Mesenchymal stem cell (in vitro differentiated cells and primary cell): Measurements from ENCODE around the gene SCARF2.

Experiments
- DNase-seq: peaks from one replicate; pipeline ENCODE4 v3.0.0-alpha.2; 2013
- H2AFZ ChIP-seq: one replicate; pipeline ENCODE4 v1.6.1; 2013; ENCODE audit warnings: low read depth, mild to moderate bottlenecking, control low read depth, inconsistent platforms, low read length, moderate library complexity
- H2AK5ac ChIP-seq: 2 replicates; pipeline ENCODE4 v1.6.1; 2013; ENCODE audit warnings: low read length, moderate library complexity, mild to moderate bottlenecking, inconsistent platforms; ENCODE audit not compliant: severe bottlenecking
- H2BK120ac ChIP-seq: one replicate; pipeline ENCODE4 v1.6.1; 2013; ENCODE audit warnings: low read depth, mild to moderate bottlenecking, inconsistent platforms, low read length, moderate library complexity
- H2BK12ac ChIP-seq, 2 experiments: one replicate each; pipeline ENCODE4 v1.6.1; 2013; ENCODE audit warnings: inconsistent platforms in 2 of 2, low read length in 2 of 2, mild to moderate bottlenecking in 2 of 2, moderate library complexity in 2 of 2, control low read depth in 1 of 2
- H2BK15ac ChIP-seq: one replicate; pipeline ENCODE4 v1.6.1; 2013; ENCODE audit warnings: mild to moderate bottlenecking, low read depth, inconsistent platforms; ENCODE audit not compliant: poor library complexity, severe bottlenecking
- H2BK5ac ChIP-seq: 2 replicates; pipeline ENCODE4 v1.6.1; 2013; ENCODE audit warnings: low read depth, mild to moderate bottlenecking, low read length, control low read depth, inconsistent platforms; ENCODE audit not compliant: poor library complexity, severe bottlenecking
- H3K14ac ChIP-seq, 2 experiments: one replicate each; pipeline ENCODE4 v1.6.1; 2013; ENCODE audit warnings: inconsistent platforms in 2 of 2, low read length in 2 of 2, control low read depth in 1 of 2, mild to moderate bottlenecking in 1 of 2, moderate library complexity in 1 of 2
- H3K18ac ChIP-seq, 2 experiments: one replicate each; pipeline ENCODE4 v1.6.1; 2013; ENCODE audit warnings: inconsistent platforms in 2 of 2, low read length in 2 of 2, control low read depth in 1 of 2, low read depth in 1 of 2, mild to moderate bottlenecking in 1 of 2
- H3K23ac ChIP-seq, 2 experiments: one replicate each; pipeline ENCODE4 v1.6.1; 2013; ENCODE audit warnings: inconsistent platforms in 2 of 2, low read length in 2 of 2, mild to moderate bottlenecking in 2 of 2, moderate library complexity in 2 of 2, control low read depth in 1 of 2
- H3K27ac ChIP-seq: 2 replicates; pipeline ENCODE4 v1.5.1; 2013; ENCODE audit warnings: mild to moderate bottlenecking, moderate library complexity, low read length, control low read depth, inconsistent platforms; ENCODE audit not compliant: poor library complexity, severe bottlenecking
- H3K27me3 ChIP-seq, 2 experiments: 2 replicates each; pipeline versions ENCODE4 v1.6.1 to v1.7.0; 2013; ENCODE audit warnings: low read length in 2 of 2, mild to moderate bottlenecking in 2 of 2, moderate library complexity in 2 of 2, control low read depth in 1 of 2, inconsistent platforms in 1 of 2; ENCODE audit not compliant: control insufficient read depth in 1 of 2, insufficient read depth in 1 of 2
- H3K36me3 ChIP-seq, 2 experiments: 2 replicates each; pipeline versions ENCODE4 v1.6.1 to v1.7.0; 2013; ENCODE audit warnings: low read length in 2 of 2, control low read depth in 1 of 2, inconsistent platforms in 1 of 2, low read depth in 1 of 2, mild to moderate bottlenecking in 1 of 2; ENCODE audit not compliant: insufficient read depth in 2 of 2, control insufficient read depth in 1 of 2
- H3K4ac ChIP-seq, 2 experiments: one replicate each; pipeline ENCODE4 v1.6.1; 2013; ENCODE audit warnings: inconsistent platforms in 2 of 2, low read length in 2 of 2, mild to moderate bottlenecking in 2 of 2, moderate library complexity in 2 of 2, control low read depth in 1 of 2, low read depth in 1 of 2
- H3K4me1 ChIP-seq: 2 replicates; pipeline ENCODE4 v1.6.1; 2013; ENCODE audit warnings: low read depth, low read length, control low read depth; ENCODE audit not compliant: control insufficient read depth, insufficient read depth
- H3K4me2 ChIP-seq: 2 replicates; pipeline ENCODE4 v1.6.1; 2013; ENCODE audit warnings: low read length, mild to moderate bottlenecking, inconsistent platforms; ENCODE audit not compliant: poor library complexity, severe bottlenecking
- H3K4me3 ChIP-seq, 2 experiments: 2 replicates each; pipeline versions ENCODE4 v1.5.1 to v1.7.0; 2013; ENCODE audit warnings: low read length in 2 of 2, mild to moderate bottlenecking in 2 of 2, control low read depth in 1 of 2, low read depth in 1 of 2; ENCODE audit not compliant: insufficient read depth in 1 of 2
- H3K79me1 ChIP-seq: replicated peaks from 2 replicates; pipeline ENCODE4 v1.6.1; 2013; ENCODE audit warnings: mild to moderate bottlenecking, control low read depth, low read length, inconsistent platforms; ENCODE audit not compliant: poor library complexity, severe bottlenecking
- H3K9ac ChIP-seq: 2 replicates; pipeline ENCODE4 v1.7.0; 2013; ENCODE audit warnings: mild to moderate bottlenecking, low read length, moderate library complexity
- H3K9me3 ChIP-seq: 2 replicates; pipeline ENCODE4 v1.7.0; 2013; ENCODE audit warnings: mild to moderate bottlenecking, low read length; ENCODE audit not compliant: control insufficient read depth
- H4K8ac ChIP-seq: one replicate; pipeline ENCODE4 v1.6.1; 2013; ENCODE audit warnings: inconsistent platforms, mild to moderate bottlenecking, low read length, moderate library complexity
- H4K91ac ChIP-seq: one replicate; pipeline ENCODE4 v1.6.1; 2013; ENCODE audit warnings: mild to moderate bottlenecking, low read length, inconsistent platforms
- whole genome bisulfite sequencing: methylation state at CpG from one replicate; pipeline ENCODE4 v1.1.7; 2013; ENCODE audit warnings: mixed read lengths; 5-methylcytosine and 5-hydroxymethylcytosine counted together

Gene SCARF2

GRCh38 chr22:20440637-20441591 is 3.3 kb upstream of the SCARF2 start:
- peak overlapping the region; percentile 28 for H4K91ac ChIP-seq
- H3K4me1 ChIP-seq, result peaks cover 33% of the 10 kb centered on the region
- H3K9ac ChIP-seq, result peak overlapping the region; percentile 29
- no peak overlapping the region for H3K27ac ChIP-seq
- H2BK15ac ChIP-seq, result no peak overlapping the region
- H3K9me3 ChIP-seq, result no peaks in the 10 kb centered on the region
- no peak overlapping the region for H4K8ac ChIP-seq
- no peak overlapping the region for H3K14ac ChIP-seq
- H3K18ac ChIP-seq, result no peak overlapping the region
- WGBS, result 74% methylated on average over 13 of the region's 13 CpGs
- no peak overlapping the region for H2AK5ac ChIP-seq
- no peak overlapping the region for H2AFZ ChIP-seq
- no peak overlapping the region for H3K4ac ChIP-seq
- no peak overlapping the region for H3K4me3 ChIP-seq
- peaks cover 39% of the 10 kb centered on the region in 2 experiments for H3K36me3 ChIP-seq
- no peak for DNase-seq
- no peak overlapping the region for H3K23ac ChIP-seq
- no peak overlapping the region for H2BK120ac ChIP-seq
- no peaks in the 10 kb centered on the region for H3K27me3 ChIP-seq
- H3K79me1 ChIP-seq, result peaks cover 11% of the 10 kb centered on the region
- H3K4me2 ChIP-seq, result no peak overlapping the region
- no peak overlapping the region for H2BK12ac ChIP-seq
- H2BK5ac ChIP-seq, result no peak overlapping the region

DNA sequence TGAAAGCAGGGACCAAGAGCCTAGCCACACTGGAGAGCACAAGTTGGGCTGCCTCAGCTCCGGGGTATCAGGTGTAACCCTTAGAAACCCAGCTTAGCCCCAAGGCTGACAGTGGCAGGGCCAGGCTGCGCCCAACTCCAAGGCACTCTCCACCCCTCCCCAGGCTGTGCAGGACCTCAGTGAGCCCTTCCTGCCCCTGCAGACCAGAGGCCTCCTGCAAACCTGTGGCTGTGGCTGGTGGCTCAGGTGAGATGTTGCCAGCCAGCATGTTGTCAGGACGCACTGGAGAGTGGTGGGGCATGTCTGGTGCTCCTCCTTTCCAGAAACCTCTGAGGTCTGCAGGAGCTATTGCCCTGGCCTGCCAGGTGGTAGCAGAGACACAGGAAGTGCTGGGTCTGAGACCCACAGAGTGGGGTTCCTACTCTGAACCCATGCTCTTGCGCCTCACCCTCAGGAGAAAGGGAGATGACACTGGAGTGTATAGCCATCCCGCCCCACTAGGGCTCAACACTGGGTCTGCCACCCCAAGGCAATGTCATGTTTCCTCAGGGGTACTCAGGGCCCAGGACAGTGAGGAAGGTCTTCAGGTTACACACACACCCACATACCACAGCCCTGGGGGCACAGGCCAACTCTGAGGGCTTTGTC is 2.4 kb upstream of the SCARF2 start:
- Histone ChIP-seq H3K4me3 (no peak overlapping the region), H2BK120ac (no peak overlapping the region), H3K27ac (no peak overlapping the region), H2BK15ac (no peak overlapping the region), H2BK5ac (no peak overlapping the region), H4K91ac (no peak overlapping the region), H3K9me3 (no peaks in the 10 kb centered on the region), H2AK5ac (no peak overlapping the region), H3K9ac (no peak overlapping the region), H3K23ac (no peak overlapping the region), H2AFZ (no peak overlapping the region), H3K4ac (no peak overlapping the region), H3K79me1 (peaks cover 16% of the 10 kb centered on the region), H2BK12ac (no peak overlapping the region), H3K18ac (no peak overlapping the region), H3K27me3 (no peaks in the 10 kb centered on the region), H3K36me3 (peaks cover 34 to 35% of the 10 kb centered on the region in 2 experiments), H3K14ac (no peak overlapping the region), H3K4me2 (no peak overlapping the region), H3K4me1 (peaks cover 40% of the 10 kb centered on the region), H4K8ac (no peak overlapping the region)
- no peak for DNase-seq
- WGBS, result 88% methylated on average over 5 of the region's 5 CpGs

DNA sequence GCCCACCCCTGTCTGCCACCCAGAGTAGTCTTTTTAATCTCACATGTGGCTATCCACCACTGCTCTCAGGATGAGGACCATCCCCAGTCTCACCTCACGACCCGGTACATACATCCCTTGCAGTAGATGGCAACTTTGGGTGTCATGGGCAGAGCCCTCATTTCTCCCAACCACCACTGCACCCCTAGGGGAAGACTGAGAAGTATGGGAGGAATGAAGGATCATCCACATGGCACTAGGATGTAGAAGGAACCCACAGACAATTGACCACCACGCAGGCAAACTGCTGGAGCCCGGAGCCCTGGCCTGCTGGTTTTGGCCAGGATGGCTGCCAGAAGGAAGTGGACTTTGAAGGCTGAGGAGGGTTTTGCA is 1.9 kb upstream of the SCARF2 start:
- Histone ChIP-seq H3K27me3 (no peaks in the 10 kb centered on the region), H3K18ac (no peak overlapping the region), H3K4me3 (no peak overlapping the region), H3K4me2 (no peak overlapping the region), H4K91ac (no peak overlapping the region), H2BK15ac (no peak overlapping the region), H3K36me3 (peaks cover 29 to 35% of the 10 kb centered on the region in 2 experiments), H2BK12ac (no peak overlapping the region), H4K8ac (no peak overlapping the region), H3K9me3 (no peaks in the 10 kb centered on the region), H3K4ac (no peak overlapping the region), H3K14ac (no peak overlapping the region), H2AK5ac (no peak overlapping the region), H2BK5ac (no peak overlapping the region), H3K27ac (no peak overlapping the region), H2AFZ (no peak overlapping the region), H2BK120ac (no peak overlapping the region), H3K79me1 (peaks cover 19% of the 10 kb centered on the region), H3K9ac (no peak overlapping the region), H3K23ac (no peak overlapping the region), H3K4me1 (peaks cover 40% of the 10 kb centered on the region)
- no peak for DNase-seq
- WGBS, result 83% methylated on average over 4 of the region's 4 CpGs
